K562 (cell line): Measurements from ENCODE around the gene ATP8B4.

Experiments
- DACH1 ChIP-seq: fragments of 450-650 bp; IDR thresholded peaks from 2 replicates; pipeline ENCODE4 v1.6.1; 2018; ENCODE audit not compliant: partially characterized antibody
- MXI1 ChIP-seq: IDR thresholded peaks from 2 replicates; pipeline ENCODE4 v1.6.1; 2011; ENCODE audit warnings: low read depth, mild to moderate bottlenecking, improper control_type of control experiment, low read length
- NR1H2 ChIP-seq: sonication (generic); formaldehyde crosslinking; IDR thresholded peaks from 2 replicates; pipeline ENCODE4 v1.4.0; 2020; ENCODE audit warnings: mild to moderate bottlenecking, missing genetic modification reagents
- NRF1 ChIP-seq, 2 experiments: fragments of 450-650 bp; IDR thresholded peaks in 1 of 2; conservative IDR thresholded peaks in 1 of 2; 2 replicates each; pipeline ENCODE4 v1.6.1; 2014; ENCODE audit warnings: mild to moderate bottlenecking in 2 of 2
- POLR2A ChIP-seq: fragments of 450-650 bp; conservative IDR thresholded peaks from 2 replicates; pipeline ENCODE4 v1.6.1; 2016
- PURB ChIP-seq: sonication (generic); formaldehyde crosslinking; IDR thresholded peaks from 2 replicates; pipeline ENCODE4 v1.9.0; 2021; ENCODE audit warnings: low read depth, mild to moderate bottlenecking, missing genetic modification reagents
- TF ChIP-seq, protein P1 (sequence below): fragments of 450-650 bp; formaldehyde crosslinking; IDR thresholded peaks from 2 replicates; pipeline ENCODE4 v1.4.0; 2020; ENCODE audit warnings: mild to moderate bottlenecking, moderate library complexity
- TF ChIP-seq, protein P2 (sequence below): sonication (generic); formaldehyde crosslinking; IDR thresholded peaks from 2 replicates; pipeline ENCODE4 v1.8.0; 2022; ENCODE audit warnings: missing genetic modification reagents, mild to moderate bottlenecking, borderline replicate concordance

DNA sequence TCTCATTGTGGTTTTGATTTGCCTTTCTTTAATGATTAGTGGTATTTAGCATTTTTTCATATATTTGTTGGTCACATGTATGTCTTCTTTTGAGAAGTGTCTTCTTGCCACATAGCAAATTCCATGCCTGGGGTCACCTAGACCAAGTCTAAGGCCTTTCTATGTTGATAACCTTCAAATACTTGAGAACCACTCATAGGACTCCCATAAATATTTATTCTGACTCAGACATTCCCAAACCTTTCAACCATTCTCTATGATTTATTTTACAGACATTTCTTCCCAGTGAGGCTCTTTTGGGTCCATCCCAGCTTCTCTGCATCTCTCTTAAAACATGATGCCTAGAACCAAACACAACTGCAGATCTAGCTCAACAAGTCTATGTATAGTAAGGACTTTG lies 69.2 kb downstream of the ATP8B4 start:
- no peak for TF ChIP-seq POLR2A
- no peak for TF ChIP-seq NRF1 (conservative IDR thresholded peaks at IDR 0.05 in 1 of 2, IDR thresholded peaks at IDR 0.05 in 1 of 2)
- TF ChIP-seq, protein P1, sequence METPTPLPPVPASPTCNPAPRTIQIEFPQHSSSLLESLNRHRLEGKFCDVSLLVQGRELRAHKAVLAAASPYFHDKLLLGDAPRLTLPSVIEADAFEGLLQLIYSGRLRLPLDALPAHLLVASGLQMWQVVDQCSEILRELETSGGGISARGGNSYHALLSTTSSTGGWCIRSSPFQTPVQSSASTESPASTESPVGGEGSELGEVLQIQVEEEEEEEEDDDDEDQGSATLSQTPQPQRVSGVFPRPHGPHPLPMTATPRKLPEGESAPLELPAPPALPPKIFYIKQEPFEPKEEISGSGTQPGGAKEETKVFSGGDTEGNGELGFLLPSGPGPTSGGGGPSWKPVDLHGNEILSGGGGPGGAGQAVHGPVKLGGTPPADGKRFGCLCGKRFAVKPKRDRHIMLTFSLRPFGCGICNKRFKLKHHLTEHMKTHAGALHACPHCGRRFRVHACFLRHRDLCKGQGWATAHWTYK (CRISPR knock-in tag), result no peak
- no peak for TF ChIP-seq PURB (CRISPR knock-in tag)
- no peak for TF ChIP-seq MXI1
- no peak for TF ChIP-seq NR1H2 (CRISPR knock-in tag)
- TF ChIP-seq, protein P2, sequence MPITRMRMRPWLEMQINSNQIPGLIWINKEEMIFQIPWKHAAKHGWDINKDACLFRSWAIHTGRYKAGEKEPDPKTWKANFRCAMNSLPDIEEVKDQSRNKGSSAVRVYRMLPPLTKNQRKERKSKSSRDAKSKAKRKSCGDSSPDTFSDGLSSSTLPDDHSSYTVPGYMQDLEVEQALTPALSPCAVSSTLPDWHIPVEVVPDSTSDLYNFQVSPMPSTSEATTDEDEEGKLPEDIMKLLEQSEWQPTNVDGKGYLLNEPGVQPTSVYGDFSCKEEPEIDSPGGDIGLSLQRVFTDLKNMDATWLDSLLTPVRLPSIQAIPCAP, result no peak
- no peak for TF ChIP-seq DACH1
